Heart left ventricle (tissue), 16 donors: Measurements from ENCODE around the gene HOXC11. TPM values are rescaled to one million over a fixed set of nuclear protein-coding genes. Genes with fewer than 3 reads are reported as not detected.

ENCODE experiments used
- ATAC-seq, 4 donors: fragments of 200-7000 bp; cut with Tn5 transposase; one replicate each; pipeline ENCODE4 v1.9.1; 2020 to 2022; ENCODE audit warnings: moderate library complexity in 4 of 4, mild to moderate bottlenecking in 3 of 4, moderate number of reproducible peaks in 1 of 4
- DNase-seq, 5 donors: peaks; one replicate each; pipeline ENCODE4 v3.0.0-alpha.2; 2020
- H3K27ac ChIP-seq, 12 donors: fragments of 200-600 bp; sonication (generic) in 4 of 12; one replicate each; pipeline versions ENCODE4 v1.5.0 to v1.8.0; 2016 to 2022; ENCODE audit warnings: mild to moderate bottlenecking in 2 of 12
- H3K27me3 ChIP-seq, 9 donors: fragments of 200-600 bp; sonication (generic) in 2 of 9; one replicate each; pipeline versions ENCODE4 v1.5.1 to v1.8.0; 2016 to 2022; ENCODE audit warnings: mild to moderate bottlenecking in 3 of 9
- H3K36me3 ChIP-seq, 9 donors: fragments of 200-600 bp; sonication (generic) in 2 of 9; one replicate each; pipeline versions ENCODE4 v1.5.0 to v1.8.0; 2018 to 2022; ENCODE audit warnings: mild to moderate bottlenecking in 2 of 9
- H3K4me1 ChIP-seq, 12 donors: fragments of 200-600 bp; sonication (generic) in 4 of 12; one replicate each; pipeline versions ENCODE4 v1.5.0 to v1.8.0; 2016 to 2022; ENCODE audit warnings: mild to moderate bottlenecking in 3 of 12
- H3K4me3 ChIP-seq, 12 donors: fragments of 200-600 bp; sonication (generic) in 4 of 12; one replicate each; pipeline versions ENCODE4 v1.5.0 to v1.8.0; 2017 to 2022; ENCODE audit warnings: mild to moderate bottlenecking in 9 of 12, moderate library complexity in 4 of 12
- H3K9me3 ChIP-seq, 12 donors: fragments of 200-600 bp; sonication (generic) in 4 of 12; one replicate each; pipeline versions ENCODE4 v1.5.0 to v1.8.0; 2016 to 2022; ENCODE audit warnings: mild to moderate bottlenecking in 1 of 12
- POLR2A ChIP-seq, 2 donors: fragments of 450-650 bp; IDR thresholded peaks; one replicate each; pipeline ENCODE4 v1.6.1; 2017; ENCODE audit warnings: antibody characterized with exemption in 2 of 2, mild to moderate bottlenecking in 2 of 2, moderate library complexity in 2 of 2
- WGBS, 4 donors: extraction: QIAGEN DNeasy Blood & Tissue Kit in 2 of 4; methylation state at CpG; one replicate each; pipeline versions ENCODE4 v1.1.5 to v1.1.7; 2013 to 2018; 5-methylcytosine and 5-hydroxymethylcytosine counted together
- intact Hi-C, 10 donors: fragments of 100-400 bp; cut with DNase I; formaldehyde crosslinking; loops; one replicate each; pipeline versions ENCODE4 v1.11.1 to v1.14.2; 2022
- polyA plus RNA-seq, 2 donors: library from polyadenylated mRNA; stranded (reverse); fragments of 200-250 nt; gene quantifications; one replicate each; pipeline ENCODE4 v1.2.3, GENCODE V29; 2013
- total RNA-seq, 9 donors: library from RNA; depleted of rRNA in 2 of 9; stranded (reverse); fragments of >200 nt in 2 of 9; fragmentation: NEBNext Ultra II Directional in 3 of 9; extraction: Animal tissue kit (Norgen Biotek cat#: 25700) in 3 of 9; gene quantifications; one replicate each; pipeline versions ENCODE4 v1.1.0 to v1.2.4, GENCODE V29; 2016 to 2023
- TF ChIP-seq, protein P1 (sequence below), 12 donors: fragments of 200-600 bp; sonication (generic) in 4 of 12; IDR thresholded peaks; one replicate each; pipeline versions ENCODE4 v1.5.0 to v1.8.0; 2018 to 2022; ENCODE audit warnings: antibody characterized with exemption in 12 of 12, mild to moderate bottlenecking in 5 of 12
- donor health status: ischemic (EF 13 %, LVEDD 7.1; RV severe dilation, severe dysfunction).
- donor health status: healthy with polysubstance abuse.
- donor health status: DM: no; HTN: yes; CAD: no.
- donor health status: DM: no; HTN: no; CAD: no.
- donor health status: ischemic (EF 25% LVEDD 6.9; RV normal size, moderate dysfunction).
- donor health status: ischemic (EF 25% LVEDD 5.7; RV mildly dilated, moderate dysfunction).
- donor health status: healthy.
- donor health status: DM: yes; HTN: yes; CAD: no.
- donor health status: ischemic (EF 35%, LVEDD 5.7; RV mildly dilated, moderate dysfunction).
- donor health status: nonischemic (EF 11% LVEDD 7.7; RV severe dilation, severe dysfunction).
- donor health status: DM: yes; HTN: yes; CAD: no.
- donor health status: PGD.
- donor health status: ischemic (EF 29% LVEDD 5.4; RV normal size, mild dysfunction).
- donor health status: nonischemic (EF 23%, LVEDD 6.1; RV moderate dilation, normal function).

Gene HOXC11
- total and polyA plus RNA-seq, 11 donors, result not detected

DNA sequence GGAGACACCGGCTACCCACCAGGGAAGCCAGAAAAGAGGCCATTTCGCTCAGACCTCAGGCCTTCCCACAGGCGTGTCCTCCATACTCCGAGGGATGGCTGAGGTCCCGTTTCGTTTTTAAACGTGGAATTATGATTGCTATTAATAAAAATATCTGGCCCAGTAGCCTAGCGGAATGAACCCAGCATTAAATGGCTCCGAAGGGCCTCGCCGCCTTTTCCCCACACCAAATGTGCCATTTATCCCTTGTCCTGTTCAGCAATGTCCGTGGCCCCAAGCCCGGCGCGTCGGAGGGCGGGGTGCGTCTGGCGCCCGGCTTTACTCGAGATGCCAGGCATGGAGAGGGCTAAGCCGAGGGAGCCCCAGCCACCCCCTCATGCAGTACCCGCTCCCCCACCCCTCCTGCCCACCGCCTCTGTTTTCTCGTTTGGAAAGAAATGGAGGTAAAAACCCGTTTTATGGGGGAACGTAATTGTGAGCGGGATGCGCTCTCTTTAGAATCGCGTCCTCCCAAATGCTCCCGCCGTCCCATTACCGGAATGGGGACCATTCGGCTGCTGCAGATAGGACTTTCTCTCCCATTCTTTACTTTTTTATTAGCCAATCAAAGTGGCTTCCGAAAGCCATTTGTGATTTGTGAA, 41.6 kb downstream of the HOXC11 start:
- no peaks in the 10 kb centered on the region for H3K9me3 ChIP-seq
- no peak overlapping the region for H3K27ac ChIP-seq
- H3K4me3 ChIP-seq, result peak overlapping the region in 1 of 12 donors; percentile 25
- TF ChIP-seq, protein P1, sequence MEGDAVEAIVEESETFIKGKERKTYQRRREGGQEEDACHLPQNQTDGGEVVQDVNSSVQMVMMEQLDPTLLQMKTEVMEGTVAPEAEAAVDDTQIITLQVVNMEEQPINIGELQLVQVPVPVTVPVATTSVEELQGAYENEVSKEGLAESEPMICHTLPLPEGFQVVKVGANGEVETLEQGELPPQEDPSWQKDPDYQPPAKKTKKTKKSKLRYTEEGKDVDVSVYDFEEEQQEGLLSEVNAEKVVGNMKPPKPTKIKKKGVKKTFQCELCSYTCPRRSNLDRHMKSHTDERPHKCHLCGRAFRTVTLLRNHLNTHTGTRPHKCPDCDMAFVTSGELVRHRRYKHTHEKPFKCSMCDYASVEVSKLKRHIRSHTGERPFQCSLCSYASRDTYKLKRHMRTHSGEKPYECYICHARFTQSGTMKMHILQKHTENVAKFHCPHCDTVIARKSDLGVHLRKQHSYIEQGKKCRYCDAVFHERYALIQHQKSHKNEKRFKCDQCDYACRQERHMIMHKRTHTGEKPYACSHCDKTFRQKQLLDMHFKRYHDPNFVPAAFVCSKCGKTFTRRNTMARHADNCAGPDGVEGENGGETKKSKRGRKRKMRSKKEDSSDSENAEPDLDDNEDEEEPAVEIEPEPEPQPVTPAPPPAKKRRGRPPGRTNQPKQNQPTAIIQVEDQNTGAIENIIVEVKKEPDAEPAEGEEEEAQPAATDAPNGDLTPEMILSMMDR (IDR thresholded peaks at IDR 0.05), result no peak
- no peak for TF ChIP-seq POLR2A (IDR thresholded peaks at IDR 0.05)
- 4 to 14% (median 6%) methylated on average over 34 to 36 of the region's 36 CpGs for WGBS, 4 donors
- H3K4me1 ChIP-seq, result peaks cover 0 to 40% (median 18%) of the 10 kb centered on the region in 12 donors
- no peak for DNase-seq
- no peak for ATAC-seq
- peaks cover 65 to 99% (median 91%) of the 10 kb centered on the region in 9 donors for H3K27me3 ChIP-seq
- intact Hi-C loops, result no loop called here
- no peaks in the 10 kb centered on the region for H3K36me3 ChIP-seq

DNA sequence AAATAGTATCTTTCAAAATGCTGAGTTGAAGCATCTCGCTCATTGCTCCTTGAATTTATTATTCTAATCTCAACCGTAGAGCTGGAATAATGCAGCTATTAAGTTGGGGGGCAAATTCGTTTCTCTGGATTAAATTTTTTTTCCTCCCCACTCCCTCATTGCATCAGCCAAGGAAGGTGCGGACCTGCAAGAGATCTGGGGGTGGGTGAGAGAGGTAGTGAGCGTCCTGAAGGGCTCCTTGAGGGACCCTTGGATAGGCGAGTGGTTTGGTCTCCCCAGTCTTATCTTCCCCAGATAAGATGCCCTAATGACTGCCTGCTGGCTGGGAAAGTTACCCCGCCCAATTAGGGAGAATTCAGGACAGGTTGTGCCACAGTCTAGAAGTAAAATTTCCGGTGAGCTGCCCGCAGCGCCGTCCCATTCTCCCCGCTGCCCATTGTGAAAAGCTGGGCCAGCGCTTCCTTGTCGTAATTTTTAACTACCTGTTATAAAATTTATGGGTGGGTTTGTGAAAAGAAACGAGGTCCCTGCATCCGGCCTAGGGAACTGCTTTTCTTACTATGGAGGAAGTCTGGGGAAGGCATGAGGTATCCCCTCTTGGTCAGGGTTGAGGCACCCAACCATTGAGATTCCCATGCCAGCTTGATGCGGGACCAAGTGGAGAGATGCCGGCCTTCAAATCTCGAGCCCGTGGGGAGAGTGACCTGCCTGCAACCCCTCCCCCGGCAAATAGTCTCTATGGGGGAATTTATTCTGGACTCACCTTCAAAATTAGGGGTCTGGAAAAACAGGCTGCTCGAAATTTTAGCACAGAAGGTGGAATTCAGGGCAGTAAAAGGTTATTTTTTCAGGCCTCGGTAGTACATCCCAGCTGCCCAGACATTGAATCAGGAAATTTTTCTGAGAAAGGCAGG, 42.3 kb downstream of the HOXC11 start:
- no peak for TF ChIP-seq POLR2A (IDR thresholded peaks at IDR 0.05)
- TF ChIP-seq, protein P1 (IDR thresholded peaks at IDR 0.05), result no peak
- no peak overlapping the region for H3K4me3 ChIP-seq
- no peaks in the 10 kb centered on the region for H3K9me3 ChIP-seq
- H3K36me3 ChIP-seq, result no peaks in the 10 kb centered on the region
- peaks cover 59 to 97% (median 90%) of the 10 kb centered on the region in 9 donors for H3K27me3 ChIP-seq
- intact Hi-C loops, result no loop called here
- DNase-seq, result no peak
- ATAC-seq, result no peak
- WGBS, 4 donors, result 9 to 18% (median 13%) methylated on average over 23 of the region's 23 CpGs
- H3K4me1 ChIP-seq, result peaks cover 0 to 46% (median 22%) of the 10 kb centered on the region in 12 donors
- H3K27ac ChIP-seq, result no peak overlapping the region

DNA sequence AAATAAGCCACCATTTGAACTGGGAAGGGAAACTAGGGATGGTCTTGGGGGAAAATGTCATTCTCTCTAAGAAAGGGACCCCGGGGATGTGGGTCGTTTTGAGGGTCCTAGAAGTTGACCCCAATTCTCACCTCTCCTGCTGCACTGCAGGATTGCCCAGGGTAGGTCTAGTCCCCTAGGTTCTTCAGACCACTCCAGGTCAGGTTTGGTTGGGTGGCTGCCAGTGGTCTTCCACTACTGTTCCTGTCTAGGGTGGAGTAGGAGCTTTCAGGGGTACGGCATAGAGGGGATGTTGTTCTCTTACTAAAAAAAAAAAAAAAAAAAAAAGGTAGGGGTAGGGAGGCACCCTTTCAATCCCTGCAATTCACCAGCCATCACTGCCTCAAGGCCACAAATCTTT, 43.1 kb downstream of the HOXC11 start:
- Histone ChIP-seq H3K27me3 (peaks cover 60 to 96% (median 82%) of the 10 kb centered on the region in 9 donors), H3K27ac (no peak overlapping the region), H3K4me3 (no peak overlapping the region), H3K9me3 (no peaks in the 10 kb centered on the region), H3K36me3 (no peaks in the 10 kb centered on the region), H3K4me1 (peaks cover 0 to 50% (median 24%) of the 10 kb centered on the region in 12 donors)
- TF ChIP-seq, protein P1 (IDR thresholded peaks at IDR 0.05), result no peak
- TF ChIP-seq POLR2A (IDR thresholded peaks at IDR 0.05), result no peak
- ATAC-seq (no peak), DNase-seq (no peak)
- intact Hi-C loops, result no loop called here
- WGBS, 4 donors, result 14 to 18% (median 17%) methylated on average over 3 of the region's 3 CpGs

DNA sequence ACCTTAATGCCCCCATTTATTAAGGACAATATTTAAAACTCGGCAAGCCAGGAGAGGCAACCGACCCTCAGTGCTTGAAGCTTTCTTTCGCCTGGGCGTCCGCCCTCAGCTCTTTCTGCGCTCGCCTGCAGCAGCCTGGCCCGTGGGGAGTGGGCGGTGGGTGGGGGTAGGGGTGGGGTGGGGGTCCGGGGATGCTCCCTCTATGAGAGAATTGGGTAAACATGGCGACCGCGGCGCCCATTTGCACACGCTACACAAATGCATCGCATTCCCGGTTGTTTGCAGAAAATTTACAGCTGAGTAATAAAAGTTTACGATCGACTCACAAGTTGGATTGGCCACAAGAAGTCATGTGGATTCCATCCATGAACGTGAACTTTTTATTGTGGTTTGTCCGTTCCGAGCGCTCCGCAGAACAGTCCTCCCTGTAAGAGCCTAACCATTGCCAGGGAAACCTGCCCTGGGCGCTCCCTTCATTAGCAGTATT, 43.6 kb downstream of the HOXC11 start:
- Histone ChIP-seq H3K4me1 (peaks cover 0 to 50% (median 24%) of the 10 kb centered on the region in 12 donors), H3K36me3 (no peaks in the 10 kb centered on the region), H3K9me3 (no peaks in the 10 kb centered on the region), H3K27me3 (peaks cover 61 to 96% (median 82%) of the 10 kb centered on the region in 9 donors), H3K27ac (no peak overlapping the region), H3K4me3 (peak overlapping the region in 6 of 12 donors; percentile 44 to 56 (median 54))
- ATAC-seq (no peak), DNase-seq (no peak)
- TF ChIP-seq, protein P1 (IDR thresholded peaks at IDR 0.05), result no peak
- no peak for TF ChIP-seq POLR2A (IDR thresholded peaks at IDR 0.05)
- 3 to 5% (median 4%) methylated on average over 25 of the region's 25 CpGs for WGBS, 4 donors
- intact Hi-C loops, result no loop called here
